ENCODE data around the gene VASH1. TPM values are rescaled to one million over a fixed set of nuclear protein-coding genes. Genes with fewer than 3 reads are reported as not detected.

Gene VASH1
- total RNA-seq, 1 donor from 2014 or later = 10.3 TPM

DNA sequence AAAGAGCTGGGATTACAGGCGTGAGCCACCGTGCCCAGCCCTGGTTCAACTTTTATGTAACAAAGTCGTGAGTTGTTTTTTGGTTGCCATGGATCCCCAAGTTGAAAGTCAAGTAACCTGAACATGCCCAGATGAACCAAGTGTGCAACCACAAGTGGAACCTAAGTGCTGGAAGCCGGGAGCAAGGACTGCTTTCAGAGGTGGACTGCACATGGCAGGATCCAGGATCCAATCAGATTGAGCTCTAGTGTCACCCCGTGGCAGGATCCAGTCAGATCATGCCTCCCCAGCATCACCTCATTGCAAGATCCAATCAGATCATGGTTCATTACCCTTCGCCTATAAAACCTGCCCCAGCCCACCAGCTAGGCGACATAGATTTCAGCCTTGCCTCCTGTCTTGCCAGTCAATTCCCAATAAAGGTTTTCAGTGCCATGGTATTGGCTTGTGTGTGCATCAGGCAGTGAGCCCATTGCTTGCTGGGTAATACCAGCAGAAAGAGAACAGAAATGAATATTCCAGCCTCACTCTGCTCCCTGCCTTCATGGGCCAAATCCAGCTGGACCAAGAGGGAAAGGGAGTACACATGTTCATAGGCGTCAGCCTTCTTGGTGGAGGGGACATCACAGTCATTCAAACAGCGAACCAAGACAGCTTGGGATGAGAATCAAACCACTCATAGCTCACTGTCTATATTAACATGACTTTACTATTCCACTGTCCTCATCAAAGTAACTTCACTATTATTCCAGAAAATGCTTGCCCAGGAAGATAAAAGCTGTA, 43.6 kb upstream of the VASH1 start:
- H3K4me3 Mint-ChIP-seq = no peak overlapping the region
- no peaks in the 10 kb centered on the region for H3K79me2 ChIP-seq (ENCODE audit: low read depth)
- TF ChIP-seq, protein P1, sequence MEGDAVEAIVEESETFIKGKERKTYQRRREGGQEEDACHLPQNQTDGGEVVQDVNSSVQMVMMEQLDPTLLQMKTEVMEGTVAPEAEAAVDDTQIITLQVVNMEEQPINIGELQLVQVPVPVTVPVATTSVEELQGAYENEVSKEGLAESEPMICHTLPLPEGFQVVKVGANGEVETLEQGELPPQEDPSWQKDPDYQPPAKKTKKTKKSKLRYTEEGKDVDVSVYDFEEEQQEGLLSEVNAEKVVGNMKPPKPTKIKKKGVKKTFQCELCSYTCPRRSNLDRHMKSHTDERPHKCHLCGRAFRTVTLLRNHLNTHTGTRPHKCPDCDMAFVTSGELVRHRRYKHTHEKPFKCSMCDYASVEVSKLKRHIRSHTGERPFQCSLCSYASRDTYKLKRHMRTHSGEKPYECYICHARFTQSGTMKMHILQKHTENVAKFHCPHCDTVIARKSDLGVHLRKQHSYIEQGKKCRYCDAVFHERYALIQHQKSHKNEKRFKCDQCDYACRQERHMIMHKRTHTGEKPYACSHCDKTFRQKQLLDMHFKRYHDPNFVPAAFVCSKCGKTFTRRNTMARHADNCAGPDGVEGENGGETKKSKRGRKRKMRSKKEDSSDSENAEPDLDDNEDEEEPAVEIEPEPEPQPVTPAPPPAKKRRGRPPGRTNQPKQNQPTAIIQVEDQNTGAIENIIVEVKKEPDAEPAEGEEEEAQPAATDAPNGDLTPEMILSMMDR (IDR thresholded peaks at IDR 0.05) = no peak
- TF ChIP-seq EZH2phosphoT487 (IDR thresholded peaks at IDR 0.05) (no peak), EZH2 (IDR thresholded peaks at IDR 0.05) (no peak)
- no peak overlapping the region for H3K4me3 ChIP-seq
- H4K20me1 ChIP-seq (ENCODE audit: low read depth) = no peaks in the 10 kb centered on the region
- H3K27ac Mint-ChIP-seq = no peak overlapping the region
- H3K9me3 ChIP-seq (ENCODE audit: low read depth) = no peaks in the 10 kb centered on the region
- no peak for DNase-seq (ENCODE audit: low spot score)
- H3K27me3 Mint-ChIP-seq (ENCODE audit: insufficient read depth, low read depth) = peaks cover 7% of the 10 kb centered on the region
- no peak overlapping the region for H3K27ac ChIP-seq
- peaks cover 22% of the 10 kb centered on the region for H3K9me3 Mint-ChIP-seq
- no peaks in the 10 kb centered on the region for H3K36me3 ChIP-seq
- H3F3A ChIP-seq (ENCODE audit: low read depth) = peaks cover 7% of the 10 kb centered on the region
- H3K9ac ChIP-seq = no peak overlapping the region
- no peaks in the 10 kb centered on the region for H3K27me3 ChIP-seq
- no peak overlapping the region for H2AFZ ChIP-seq (replicated peaks)
- H3K36me3 Mint-ChIP-seq = peaks cover 3% of the 10 kb centered on the region
- peaks cover 24% of the 10 kb centered on the region for H3K4me1 Mint-ChIP-seq
- no peak overlapping the region for H3K4me2 ChIP-seq
- H3K4me1 ChIP-seq = peaks cover 13% of the 10 kb centered on the region

DNA sequence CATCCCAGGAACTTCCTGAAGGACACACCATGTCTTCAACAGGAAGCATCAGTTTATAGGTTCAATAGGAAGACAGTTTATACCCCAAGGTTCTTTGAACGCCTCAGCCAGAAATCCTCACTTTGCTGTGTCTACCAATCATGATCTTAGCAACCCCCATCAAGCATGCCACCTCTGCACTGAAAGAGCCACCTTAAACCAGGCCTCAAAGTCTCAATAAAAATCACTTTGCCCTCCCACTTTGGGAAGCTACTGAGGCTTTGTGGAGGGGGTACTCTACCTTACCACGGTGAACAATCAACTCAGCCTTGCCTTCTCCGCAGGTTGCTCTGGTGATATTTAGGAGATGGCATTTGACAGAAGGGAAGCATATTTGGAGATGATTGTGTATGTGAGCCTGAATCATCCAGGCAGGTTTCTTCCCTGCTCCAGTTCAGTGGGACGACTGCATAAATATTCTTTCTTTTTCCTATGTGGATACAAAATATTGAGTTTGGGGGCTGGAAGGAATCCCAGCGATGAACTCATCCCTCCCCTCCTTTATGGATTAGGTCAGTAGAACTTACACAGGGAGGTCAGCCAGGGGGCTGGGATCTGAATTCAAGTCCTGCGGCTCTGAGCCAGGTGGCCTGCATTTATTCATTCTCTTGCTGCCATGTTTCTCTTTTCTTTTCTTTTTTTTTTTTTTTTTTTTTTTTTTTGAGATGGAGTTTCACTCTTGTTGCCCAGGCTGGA, 42.8 kb upstream of the VASH1 start:
- H3K4me2 ChIP-seq = no peak overlapping the region
- no peak overlapping the region for H3K4me3 Mint-ChIP-seq
- TF ChIP-seq, protein P1 (IDR thresholded peaks at IDR 0.05) = no peak
- TF ChIP-seq EZH2phosphoT487 (IDR thresholded peaks at IDR 0.05) = no peak
- TF ChIP-seq EZH2 (IDR thresholded peaks at IDR 0.05) = no peak
- DNase-seq (ENCODE audit: low spot score) = no peak
- H2AFZ ChIP-seq (replicated peaks) = no peak overlapping the region
- H3K27me3 ChIP-seq = no peaks in the 10 kb centered on the region
- peaks cover 8% of the 10 kb centered on the region for H3K4me1 ChIP-seq
- H3K36me3 Mint-ChIP-seq = peaks cover 3% of the 10 kb centered on the region
- no peaks in the 10 kb centered on the region for H3K79me2 ChIP-seq (ENCODE audit: low read depth)
- no peaks in the 10 kb centered on the region for H3K9me3 ChIP-seq (ENCODE audit: low read depth)
- peaks cover 24% of the 10 kb centered on the region for H3K4me1 Mint-ChIP-seq
- no peak overlapping the region for H3K4me3 ChIP-seq
- H3K27ac Mint-ChIP-seq = no peak overlapping the region
- peaks cover 7% of the 10 kb centered on the region for H3K27me3 Mint-ChIP-seq (ENCODE audit: insufficient read depth, low read depth)
- H3K36me3 ChIP-seq = no peaks in the 10 kb centered on the region
- no peak overlapping the region for H3K9ac ChIP-seq
- H4K20me1 ChIP-seq (ENCODE audit: low read depth) = no peaks in the 10 kb centered on the region
- H3F3A ChIP-seq (ENCODE audit: low read depth) = peaks cover 7% of the 10 kb centered on the region
- no peak overlapping the region for H3K27ac ChIP-seq
- H3K9me3 Mint-ChIP-seq = peaks cover 22% of the 10 kb centered on the region

DNA sequence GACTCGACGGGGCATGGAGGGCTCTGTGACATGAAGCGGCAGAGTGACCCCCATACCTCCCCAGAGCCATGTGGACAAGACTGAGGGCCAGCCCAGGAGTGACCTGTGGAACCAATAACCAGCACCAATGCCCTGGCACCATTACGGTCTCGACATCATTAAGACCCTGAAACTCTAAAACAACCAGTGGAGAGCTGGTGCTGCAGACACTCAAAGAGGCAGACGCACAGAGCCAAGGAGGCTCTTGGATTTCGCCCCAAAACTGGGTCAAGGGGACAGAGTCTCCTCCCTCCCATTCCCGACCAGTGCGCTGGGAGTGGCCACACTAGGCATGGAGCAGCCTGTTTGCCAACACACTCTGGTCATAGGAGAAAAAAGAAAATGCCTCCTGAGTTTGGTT, 41.6 kb upstream of the VASH1 start:
- Histone ChIP-seq H3K27ac (no peak overlapping the region), H3F3A (ENCODE audit: low read depth) (peaks cover 7% of the 10 kb centered on the region), H4K20me1 (ENCODE audit: low read depth) (no peaks in the 10 kb centered on the region), H3K79me2 (ENCODE audit: low read depth) (no peaks in the 10 kb centered on the region), H3K36me3 (no peaks in the 10 kb centered on the region), H3K9me3 (ENCODE audit: low read depth) (no peaks in the 10 kb centered on the region), H3K4me3 (no peak overlapping the region), H3K9ac (no peak overlapping the region), H3K27me3 (peaks cover 3% of the 10 kb centered on the region), H3K4me2 (no peak overlapping the region), H3K4me1 (peaks cover 7% of the 10 kb centered on the region), H2AFZ (replicated peaks) (no peak overlapping the region)
- Mint-ChIP-seq H3K4me3 (no peak overlapping the region), H3K9me3 (peaks cover 18% of the 10 kb centered on the region), H3K36me3 (peaks cover 3% of the 10 kb centered on the region), H3K27ac (peak overlapping the region; percentile 37), H3K4me1 (peaks cover 24% of the 10 kb centered on the region), H3K27me3 (ENCODE audit: insufficient read depth, low read depth) (peaks cover 7% of the 10 kb centered on the region)
- DNase-seq (ENCODE audit: low spot score) = no peak
- no peak for TF ChIP-seq EZH2phosphoT487 (IDR thresholded peaks at IDR 0.05)
- no peak for TF ChIP-seq EZH2 (IDR thresholded peaks at IDR 0.05)
- TF ChIP-seq, protein P1 (IDR thresholded peaks at IDR 0.05) = no peak
